Camera-type eye (tissue), 1 donor: ENCODE results near the gene ACVR2B. TPM values are rescaled to one million over a fixed set of nuclear protein-coding genes. Genes with fewer than 3 reads are reported as not detected.

Experiments used
- total RNA-seq: library from RNA; depleted of rRNA; stranded (reverse); fragments of >200 nt; gene quantifications from one replicate; pipeline ENCODE4 v1.2.3, GENCODE V29; 2014

Gene ACVR2B
- 55.0 TPM for total RNA-seq

GRCh38 chr3:38453075-38453912 is at the start of gene ACVR2B:
TSS of gene ACVR2B (plus strand) at chr3:38453890. CDS start at chr3:38454323, 433 bp downstream.

GRCh38 chr3:38496131-38496910 is 42.6 kb downstream of the ACVR2B start, which contains the start of gene EXOG:
TSS of gene EXOG (plus strand) at chr3:38496340. CDS start at chr3:38496368, 28 bp downstream.

Other genes with a start within 250 kb of the ACVR2B start
- 0.27 TPM for gene SLC22A13, start 188.1 kb upstream of the ACVR2B start, total RNA-seq
- 0.16 TPM for gene SLC22A14, start 171.6 kb upstream of the ACVR2B start, total RNA-seq
- gene XYLB, start 107.1 kb upstream of the ACVR2B start, total RNA-seq = 9.3 TPM
- 26.0 TPM for gene EXOG, start 42.5 kb downstream of the ACVR2B start, total RNA-seq
- gene SCN5A, start 195.8 kb downstream of the ACVR2B start, total RNA-seq = 3.0 TPM